PC-3 (cell line): ENCODE results near the gene MLLT3.

Experiments used
- CTCF ChIP-seq: fragments of 300-600 bp; sonication (generic); conservative IDR thresholded peaks from 2 replicates; pipeline ENCODE4 v1.5.1; 2017; ENCODE audit warnings: antibody characterized with exemption, low read depth, mild to moderate bottlenecking, low read length
- EZH2 ChIP-seq: fragments of 300-600 bp; sonication (generic); IDR thresholded peaks from one replicate; pipeline ENCODE4 v1.6.1; 2017; ENCODE audit warnings: antibody characterized with exemption, mild to moderate bottlenecking, low read length; ENCODE audit not compliant: unreplicated experiment
- EZH2phosphoT487 ChIP-seq: fragments of 300-600 bp; sonication (generic); IDR thresholded peaks from 2 replicates; pipeline ENCODE4 v1.6.1; 2018; ENCODE audit warnings: mild to moderate bottlenecking, antibody characterized with exemption, low read length, borderline replicate concordance

GRCh38 chr9:20352591-20352990, 269.7 kb downstream of the MLLT3 start:
- TF ChIP-seq EZH2phosphoT487 (no peak), CTCF (no peak), EZH2 (no peak)
